ENCODE measurements around the gene CFAP61.

CFAP61 gene

DNA sequence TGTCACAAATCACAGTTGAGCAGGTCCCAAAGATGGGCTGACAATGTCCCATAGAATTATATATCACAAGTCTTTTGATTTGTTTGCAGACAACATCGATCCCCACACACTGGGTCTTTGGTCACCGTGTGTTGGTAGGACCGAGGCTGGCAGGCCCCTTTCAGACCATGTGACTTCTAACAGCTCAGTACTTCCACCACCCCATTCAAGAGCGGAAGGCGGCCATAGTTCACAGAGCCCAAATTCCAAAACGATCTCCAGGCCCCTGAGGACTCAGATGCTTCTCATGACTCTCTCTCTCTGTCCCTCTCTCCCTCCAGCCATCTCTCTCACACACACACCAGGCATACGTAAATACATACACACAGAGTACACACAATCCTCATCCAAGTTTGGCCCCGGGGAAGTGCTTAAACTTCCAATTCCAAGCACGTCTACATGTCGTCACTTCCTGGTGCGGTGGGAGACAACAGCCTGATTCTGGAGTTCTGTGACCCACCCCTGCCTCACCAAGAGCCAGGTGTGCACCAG is 159.7 kb downstream of the CFAP61 start:
- WGBS, result 84% methylated on average over 11 of the region's 11 CpGs
- H3K36me3 ChIP-seq (ENCODE audit: control insufficient read depth in 1 of 2, insufficient read depth in 2 of 2, low read depth in 1 of 2, low read length in 2 of 2), result no peaks in the 10 kb centered on the region

DNA sequence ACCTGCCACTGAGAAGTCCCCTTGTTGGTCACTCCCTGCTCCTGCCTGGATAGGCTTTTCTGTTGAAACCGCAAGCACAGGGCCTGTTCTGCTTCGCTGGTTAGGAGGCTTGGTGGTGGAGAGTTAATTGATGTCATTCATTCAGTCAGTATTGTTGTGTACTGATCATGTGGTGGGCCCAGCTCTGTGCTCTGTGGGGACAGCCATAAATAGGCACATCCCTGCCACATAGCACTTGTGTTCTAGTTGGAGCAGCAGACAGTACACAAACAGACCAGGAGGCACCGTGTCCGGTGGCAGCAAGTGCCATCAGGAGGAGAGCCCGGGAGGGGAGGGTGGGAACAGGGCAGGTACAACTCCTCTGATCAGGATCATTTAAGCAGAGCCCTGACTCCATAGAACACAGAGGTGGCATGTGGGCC is 160.4 kb downstream of the CFAP61 start:
- H3K9me3 ChIP-seq (ENCODE audit: control insufficient read depth, low read length), result no peaks in the 10 kb centered on the region
- H2BK120ac ChIP-seq (ENCODE audit: low read depth, low read length), result no peak overlapping the region
- H3K4me1 ChIP-seq (ENCODE audit: control insufficient read depth, insufficient read depth, low read depth, low read length), result no peaks in the 10 kb centered on the region
- no peak overlapping the region for H2BK15ac ChIP-seq (ENCODE audit: low read depth, poor library complexity, severe bottlenecking)
- no peak overlapping the region for H3K23ac ChIP-seq (ENCODE audit: low read length in 2 of 2)
- H3K27ac ChIP-seq (ENCODE audit: low read length, poor library complexity, severe bottlenecking), result no peak overlapping the region
- peaks cover 3 to 33% of the 10 kb centered on the region in 2 experiments for H3K27me3 ChIP-seq (ENCODE audit: control insufficient read depth in 1 of 2, insufficient read depth in 1 of 2, low read length in 2 of 2)
- H2BK5ac ChIP-seq (ENCODE audit: low read depth, low read length, poor library complexity, severe bottlenecking), result no peak overlapping the region
- no peak overlapping the region for H3K9ac ChIP-seq (ENCODE audit: low read length)
- H2BK12ac ChIP-seq (ENCODE audit: low read length in 2 of 2), result no peak overlapping the region
- no peak overlapping the region for H4K91ac ChIP-seq (ENCODE audit: low read length)
- H2AFZ ChIP-seq (ENCODE audit: low read depth, low read length), result no peak overlapping the region
- H4K8ac ChIP-seq (ENCODE audit: low read length), result no peak overlapping the region
- no peak overlapping the region for H3K4me2 ChIP-seq (ENCODE audit: low read length, poor library complexity, severe bottlenecking)
- no peaks in the 10 kb centered on the region for H3K36me3 ChIP-seq (ENCODE audit: control insufficient read depth in 1 of 2, insufficient read depth in 2 of 2, low read depth in 1 of 2, low read length in 2 of 2)
- H3K79me1 ChIP-seq (replicated peaks; ENCODE audit: low read length, poor library complexity, severe bottlenecking), result no peaks in the 10 kb centered on the region
- no peak overlapping the region for H3K18ac ChIP-seq (ENCODE audit: low read depth in 1 of 2, low read length in 2 of 2)
- H3K4ac ChIP-seq (ENCODE audit: low read depth in 1 of 2, low read length in 2 of 2), result no peak overlapping the region
- H2AK5ac ChIP-seq (ENCODE audit: low read length, severe bottlenecking), result no peak overlapping the region
- DNase-seq, result no peak
- H3K14ac ChIP-seq (ENCODE audit: low read length in 2 of 2), result no peak overlapping the region
- WGBS, result 87% methylated on average over 5 of the region's 5 CpGs
- no peak overlapping the region for H3K4me3 ChIP-seq (ENCODE audit: insufficient read depth in 1 of 2, low read depth in 1 of 2, low read length in 2 of 2)

More for the DNA sequence above, 159.7 kb downstream of the CFAP61 start:
- H3K4me1 ChIP-seq (ENCODE audit: control insufficient read depth, insufficient read depth, low read depth, low read length), result no peaks in the 10 kb centered on the region
- no peak overlapping the region for H3K23ac ChIP-seq (ENCODE audit: low read length in 2 of 2)
- no peak overlapping the region for H2BK120ac ChIP-seq (ENCODE audit: low read depth, low read length)
- H3K9me3 ChIP-seq (ENCODE audit: control insufficient read depth, low read length), result no peaks in the 10 kb centered on the region
- H2BK5ac ChIP-seq (ENCODE audit: low read depth, low read length, poor library complexity, severe bottlenecking), result no peak overlapping the region
- no peak overlapping the region for H3K9ac ChIP-seq (ENCODE audit: low read length)
- H3K79me1 ChIP-seq (replicated peaks; ENCODE audit: low read length, poor library complexity, severe bottlenecking), result no peaks in the 10 kb centered on the region
- H2AK5ac ChIP-seq (ENCODE audit: low read length, severe bottlenecking), result no peak overlapping the region
- H4K8ac ChIP-seq (ENCODE audit: low read length), result no peak overlapping the region
- no peak overlapping the region for H2BK15ac ChIP-seq (ENCODE audit: low read depth, poor library complexity, severe bottlenecking)
- H3K27me3 ChIP-seq (ENCODE audit: control insufficient read depth in 1 of 2, insufficient read depth in 1 of 2, low read length in 2 of 2), result peaks cover 3 to 32% of the 10 kb centered on the region in 2 experiments
- no peak overlapping the region for H4K91ac ChIP-seq (ENCODE audit: low read length)
- H3K14ac ChIP-seq (ENCODE audit: low read length in 2 of 2), result no peak overlapping the region
- no peak overlapping the region for H3K4me3 ChIP-seq (ENCODE audit: insufficient read depth in 1 of 2, low read depth in 1 of 2, low read length in 2 of 2)
- no peak overlapping the region for H3K27ac ChIP-seq (ENCODE audit: low read length, poor library complexity, severe bottlenecking)
- no peak overlapping the region for H3K4ac ChIP-seq (ENCODE audit: low read depth in 1 of 2, low read length in 2 of 2)
- H3K4me2 ChIP-seq (ENCODE audit: low read length, poor library complexity, severe bottlenecking), result no peak overlapping the region
- no peak overlapping the region for H2AFZ ChIP-seq (ENCODE audit: low read depth, low read length)
- H3K18ac ChIP-seq (ENCODE audit: low read depth in 1 of 2, low read length in 2 of 2), result no peak overlapping the region
- H2BK12ac ChIP-seq (ENCODE audit: low read length in 2 of 2), result no peak overlapping the region
- no peak for DNase-seq

DNA sequence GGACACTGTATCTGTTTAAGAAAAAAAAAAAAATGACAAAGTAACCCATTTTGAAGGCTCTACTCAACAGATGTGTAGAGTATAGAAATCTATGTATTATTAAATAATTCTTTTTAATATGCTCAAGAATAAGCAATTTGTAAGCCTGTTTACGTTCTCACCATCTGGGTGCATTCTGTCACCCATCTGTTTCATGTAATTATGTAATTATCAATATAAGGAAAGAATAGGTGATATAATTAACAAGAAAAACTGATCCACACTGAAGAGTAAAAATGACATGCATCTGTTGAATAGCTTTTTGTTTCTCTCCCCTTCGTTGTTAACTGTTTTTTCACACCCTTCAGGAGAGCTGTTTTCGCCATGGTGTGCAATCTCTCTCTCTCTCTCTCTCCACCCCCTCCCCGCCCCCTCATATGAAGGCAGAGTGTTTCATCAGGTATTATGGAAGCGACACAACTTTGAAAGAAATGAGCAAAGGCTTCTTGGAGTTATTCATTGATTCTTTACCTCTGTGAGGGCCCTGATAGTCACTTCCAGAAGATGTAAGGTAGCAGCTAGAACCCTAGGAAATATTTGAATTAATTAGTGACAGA is 161.3 kb downstream of the CFAP61 start:
- no peak overlapping the region for H2BK15ac ChIP-seq (ENCODE audit: low read depth, poor library complexity, severe bottlenecking)
- no peak overlapping the region for H3K18ac ChIP-seq (ENCODE audit: low read depth in 1 of 2, low read length in 2 of 2)
- H3K4me3 ChIP-seq (ENCODE audit: insufficient read depth in 1 of 2, low read depth in 1 of 2, low read length in 2 of 2), result no peak overlapping the region
- no peak for DNase-seq
- H2AK5ac ChIP-seq (ENCODE audit: low read length, severe bottlenecking), result no peak overlapping the region
- no peak overlapping the region for H2BK120ac ChIP-seq (ENCODE audit: low read depth, low read length)
- no peak overlapping the region for H2BK5ac ChIP-seq (ENCODE audit: low read depth, low read length, poor library complexity, severe bottlenecking)
- no peak overlapping the region for H3K4me2 ChIP-seq (ENCODE audit: low read length, poor library complexity, severe bottlenecking)
- no peak overlapping the region for H2AFZ ChIP-seq (ENCODE audit: low read depth, low read length)
- H3K23ac ChIP-seq (ENCODE audit: low read length in 2 of 2), result no peak overlapping the region
- no peaks in the 10 kb centered on the region for H3K36me3 ChIP-seq (ENCODE audit: control insufficient read depth in 1 of 2, insufficient read depth in 2 of 2, low read depth in 1 of 2, low read length in 2 of 2)
- no peaks in the 10 kb centered on the region for H3K4me1 ChIP-seq (ENCODE audit: control insufficient read depth, insufficient read depth, low read depth, low read length)
- no peak overlapping the region for H3K4ac ChIP-seq (ENCODE audit: low read depth in 1 of 2, low read length in 2 of 2)
- 65% methylated on average over 4 of the region's 5 CpGs for WGBS
- peaks cover 0 to 28% of the 10 kb centered on the region in 2 experiments for H3K27me3 ChIP-seq (ENCODE audit: control insufficient read depth in 1 of 2, insufficient read depth in 1 of 2, low read length in 2 of 2)
- H3K27ac ChIP-seq (ENCODE audit: low read length, poor library complexity, severe bottlenecking), result no peak overlapping the region
- H4K91ac ChIP-seq (ENCODE audit: low read length), result no peak overlapping the region
- no peaks in the 10 kb centered on the region for H3K79me1 ChIP-seq (replicated peaks; ENCODE audit: low read length, poor library complexity, severe bottlenecking)
- H3K9ac ChIP-seq (ENCODE audit: low read length), result no peak overlapping the region
- H3K14ac ChIP-seq (ENCODE audit: low read length in 2 of 2), result no peak overlapping the region
- no peak overlapping the region for H4K8ac ChIP-seq (ENCODE audit: low read length)
- no peaks in the 10 kb centered on the region for H3K9me3 ChIP-seq (ENCODE audit: control insufficient read depth, low read length)
- no peak overlapping the region for H2BK12ac ChIP-seq (ENCODE audit: low read length in 2 of 2)

DNA sequence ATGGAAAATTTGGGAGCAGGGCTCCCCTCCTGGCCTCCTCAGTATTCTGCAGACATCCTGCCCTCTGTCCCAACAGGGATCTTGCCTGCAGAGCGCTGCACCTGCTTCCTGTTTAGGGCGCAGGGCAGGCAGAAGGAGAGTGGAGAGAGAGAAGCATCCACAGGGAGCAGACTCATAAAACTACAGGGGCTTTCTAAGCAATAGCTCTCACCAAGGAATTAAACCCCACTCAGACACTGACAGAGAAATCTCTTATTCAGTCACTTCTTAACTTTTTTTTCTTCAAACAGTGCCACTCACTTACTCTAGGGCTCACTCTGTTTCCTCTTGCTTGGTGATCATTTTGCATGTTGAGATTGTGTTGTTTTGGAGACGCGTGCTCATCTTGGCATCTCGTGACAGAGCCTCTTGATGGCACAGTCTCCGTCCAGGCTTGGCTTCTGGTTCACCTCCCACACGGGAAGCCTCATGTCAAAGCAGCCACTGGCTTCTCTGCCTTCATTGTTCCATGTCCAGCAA is 162.5 kb downstream of the CFAP61 start:
- Histone ChIP-seq H3K27me3 (ENCODE audit: control insufficient read depth in 1 of 2, insufficient read depth in 1 of 2, low read length in 2 of 2) (peaks cover 0 to 25% of the 10 kb centered on the region in 2 experiments), H4K91ac (ENCODE audit: low read length) (no peak overlapping the region), H3K4me2 (ENCODE audit: low read length, poor library complexity, severe bottlenecking) (no peak overlapping the region), H2BK12ac (ENCODE audit: low read length in 2 of 2) (no peak overlapping the region), H2AK5ac (ENCODE audit: low read length, severe bottlenecking) (no peak overlapping the region), H2BK15ac (ENCODE audit: low read depth, poor library complexity, severe bottlenecking) (no peak overlapping the region), H2AFZ (ENCODE audit: low read depth, low read length) (no peak overlapping the region), H3K36me3 (ENCODE audit: control insufficient read depth in 1 of 2, insufficient read depth in 2 of 2, low read depth in 1 of 2, low read length in 2 of 2) (no peaks in the 10 kb centered on the region), H3K27ac (ENCODE audit: low read length, poor library complexity, severe bottlenecking) (no peak overlapping the region), H3K14ac (ENCODE audit: low read length in 2 of 2) (no peak overlapping the region), H3K18ac (ENCODE audit: low read depth in 1 of 2, low read length in 2 of 2) (no peak overlapping the region), H3K79me1 (replicated peaks; ENCODE audit: low read length, poor library complexity, severe bottlenecking) (no peaks in the 10 kb centered on the region), H3K4me1 (ENCODE audit: control insufficient read depth, insufficient read depth, low read depth, low read length) (no peaks in the 10 kb centered on the region), H3K4ac (ENCODE audit: low read depth in 1 of 2, low read length in 2 of 2) (no peak overlapping the region), H2BK120ac (ENCODE audit: low read depth, low read length) (no peak overlapping the region), H3K9me3 (ENCODE audit: control insufficient read depth, low read length) (no peaks in the 10 kb centered on the region), H2BK5ac (ENCODE audit: low read depth, low read length, poor library complexity, severe bottlenecking) (no peak overlapping the region), H3K9ac (ENCODE audit: low read length) (no peak overlapping the region), H3K23ac (ENCODE audit: low read length in 2 of 2) (no peak overlapping the region), H3K4me3 (ENCODE audit: insufficient read depth in 1 of 2, low read depth in 1 of 2, low read length in 2 of 2) (no peak overlapping the region), H4K8ac (ENCODE audit: low read length) (no peak overlapping the region)
- no peak for DNase-seq
- WGBS, result 71% methylated on average over 7 of the region's 7 CpGs
